Prostate gland (tissue), 2 donors: Measurements from ENCODE around the gene PALD1.

Experiments used
- POLR2AphosphoS5 ChIP-seq: sonication (generic); formaldehyde crosslinking; IDR thresholded peaks from one replicate; pipeline ENCODE4 v1.6.1; 2017; ENCODE audit warnings: antibody characterized with exemption
- TF ChIP-seq, protein P1 (sequence below), 4 experiments: fragments of 200-600 bp in 2 of 4; fragments of 450-650 bp in 2 of 4; sonication (generic) in 2 of 4; IDR thresholded peaks; 1 replicate in 3 of 4; 2 replicates in 1 of 4; pipeline ENCODE4 v1.5.1; 2016 to 2019; ENCODE audit warnings: antibody characterized with exemption in 4 of 4, mild to moderate bottlenecking in 2 of 4, moderate library complexity in 2 of 4

DNA sequence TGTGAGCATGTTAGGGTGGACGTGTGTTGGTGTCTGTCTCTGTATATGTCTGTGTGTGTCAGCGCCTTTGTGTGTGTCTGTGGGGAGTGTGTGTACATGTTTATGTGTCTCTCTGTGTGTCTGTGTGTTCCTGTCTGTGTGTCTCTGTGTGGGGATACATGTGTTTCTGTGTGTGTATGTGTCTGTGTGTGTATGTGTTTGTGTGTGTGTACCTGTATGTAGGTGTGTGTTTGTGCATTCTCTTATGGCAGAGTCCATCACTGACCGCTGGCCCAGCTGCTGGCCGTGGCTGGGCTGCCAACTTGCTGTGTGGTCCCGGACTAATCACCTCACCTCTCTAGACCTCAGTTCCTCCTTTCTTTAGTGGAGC, 54.6 kb downstream of the PALD1 start:
- TF ChIP-seq, protein P1, sequence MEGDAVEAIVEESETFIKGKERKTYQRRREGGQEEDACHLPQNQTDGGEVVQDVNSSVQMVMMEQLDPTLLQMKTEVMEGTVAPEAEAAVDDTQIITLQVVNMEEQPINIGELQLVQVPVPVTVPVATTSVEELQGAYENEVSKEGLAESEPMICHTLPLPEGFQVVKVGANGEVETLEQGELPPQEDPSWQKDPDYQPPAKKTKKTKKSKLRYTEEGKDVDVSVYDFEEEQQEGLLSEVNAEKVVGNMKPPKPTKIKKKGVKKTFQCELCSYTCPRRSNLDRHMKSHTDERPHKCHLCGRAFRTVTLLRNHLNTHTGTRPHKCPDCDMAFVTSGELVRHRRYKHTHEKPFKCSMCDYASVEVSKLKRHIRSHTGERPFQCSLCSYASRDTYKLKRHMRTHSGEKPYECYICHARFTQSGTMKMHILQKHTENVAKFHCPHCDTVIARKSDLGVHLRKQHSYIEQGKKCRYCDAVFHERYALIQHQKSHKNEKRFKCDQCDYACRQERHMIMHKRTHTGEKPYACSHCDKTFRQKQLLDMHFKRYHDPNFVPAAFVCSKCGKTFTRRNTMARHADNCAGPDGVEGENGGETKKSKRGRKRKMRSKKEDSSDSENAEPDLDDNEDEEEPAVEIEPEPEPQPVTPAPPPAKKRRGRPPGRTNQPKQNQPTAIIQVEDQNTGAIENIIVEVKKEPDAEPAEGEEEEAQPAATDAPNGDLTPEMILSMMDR (IDR thresholded peaks at IDR 0.05): no peak
- TF ChIP-seq POLR2AphosphoS5: no peak
